Stimulated activated naive CD8-positive, alpha-beta T cell treated with anti-CD3 and anti-CD28 coated beads, Interleukin-15, amount 100 ng/mL, for 72 hours (primary cell): ENCODE results near the gene TP53TG5.
A peak's percentile ranks its signal among the peaks of the same experiment; 100 is the strongest.
"Not testable (repeated sequence)": the region's sequence is repeated elsewhere in the genome, so short reads cannot be mapped to it uniquely, and the experiment has no call there.

ENCODE experiments used
- ATAC-seq: fragments of 150-1000 bp; cut with Tn5 transposase; 2 replicates; pipeline ENCODE4 v1.10.0; 2021; ENCODE audit warnings: mild to moderate bottlenecking, moderate library complexity
- DNase-seq, 2 donors: peaks; one replicate each; pipeline ENCODE4 v3.0.0; 2021 to 2022
- H3K27ac Mint-ChIP-seq, 2 donors: one replicate each; pipeline ENCODE4 v1.8.0; 2022; ENCODE audit warnings: mild to moderate bottlenecking in 2 of 2, mixed read lengths in 2 of 2, moderate library complexity in 2 of 2
- H3K27me3 Mint-ChIP-seq: one replicate; pipeline ENCODE4 v1.8.0; 2022; ENCODE audit warnings: mixed read lengths
- H3K4me1 Mint-ChIP-seq: one replicate; pipeline ENCODE4 v1.8.0; 2022; ENCODE audit warnings: mild to moderate bottlenecking, mixed read lengths
- H3K4me3 Mint-ChIP-seq, 2 donors: one replicate each; pipeline ENCODE4 v1.8.0; 2022; ENCODE audit warnings: mild to moderate bottlenecking in 2 of 2, mixed read lengths in 2 of 2, moderate library complexity in 1 of 2
- H3K9me3 Mint-ChIP-seq, 2 donors: one replicate each; pipeline ENCODE4 v1.8.0; 2022; ENCODE audit warnings: mixed read lengths in 2 of 2

Gene TP53TG5

GRCh38 chr20:45361793-45362192, 16.3 kb downstream of the TP53TG5 start:
- no peak overlapping the region for H3K4me3 Mint-ChIP-seq
- H3K27ac Mint-ChIP-seq: no peak overlapping the region
- ATAC-seq (no peak), DNase-seq (no peak)
- peaks cover 73% of the 10 kb centered on the region for H3K4me1 Mint-ChIP-seq
- H3K9me3 Mint-ChIP-seq: no peaks in the 10 kb centered on the region
- H3K27me3 Mint-ChIP-seq: no peaks in the 10 kb centered on the region

- DNase-seq (no peak), ATAC-seq (no peak)
- Mint-ChIP-seq H3K4me3 (no peak overlapping the region), H3K9me3 (no peaks in the 10 kb centered on the region), H3K4me1 (peaks cover 74% of the 10 kb centered on the region), H3K27ac (no peak overlapping the region), H3K27me3 (no peaks in the 10 kb centered on the region)
These were observed 18.5 kb downstream of the TP53TG5 start for GRCh38 chr20:45359406-45360148.

GRCh38 chr20:45359069-45359405, 19.1 kb downstream of the TP53TG5 start:
- ATAC-seq: no peak
- H3K4me3 Mint-ChIP-seq: no peak overlapping the region
- H3K4me1 Mint-ChIP-seq: peaks cover 74% of the 10 kb centered on the region
- no peaks in the 10 kb centered on the region for H3K27me3 Mint-ChIP-seq
- H3K9me3 Mint-ChIP-seq: no peaks in the 10 kb centered on the region
- peak overlapping the region in 1 of 2 donors; percentile 82 for H3K27ac Mint-ChIP-seq
- no peak for DNase-seq

- Mint-ChIP-seq H3K4me3 (no peak overlapping the region), H3K27ac (peak overlapping the region in 1 of 2 donors; percentile 7), H3K27me3 (no peaks in the 10 kb centered on the region), H3K9me3 (no peaks in the 10 kb centered on the region), H3K4me1 (peaks cover 74% of the 10 kb centered on the region)
- no peak for ATAC-seq
- DNase-seq: no peak
These were observed 19.6 kb downstream of the TP53TG5 start for GRCh38 chr20:45358282-45359068.

GRCh38 chr20:45355209-45356084, 22.7 kb downstream of the TP53TG5 start:
- Mint-ChIP-seq H3K9me3 (no peaks in the 10 kb centered on the region), H3K27ac (peak overlapping the region in 1 of 2 donors; percentile 90), H3K4me3 (peak overlapping the region; percentile 63 to 68), H3K27me3 (no peaks in the 10 kb centered on the region), H3K4me1 (peaks cover 65% of the 10 kb centered on the region)
- ATAC-seq: peak; percentile 76
- DNase-seq: no peak

GRCh38 chr20:45354423-45355208, 23.5 kb downstream of the TP53TG5 start:
- peak; percentile 62 for ATAC-seq
- peak overlapping the region; percentile 73 to 90 for H3K27ac Mint-ChIP-seq

GRCh38 chr20:45353746-45354145, 24.4 kb downstream of the TP53TG5 start:
- Mint-ChIP-seq H3K9me3 (no peaks in the 10 kb centered on the region), H3K4me1 (peaks cover 60% of the 10 kb centered on the region), H3K4me3 (peak overlapping the region in 1 of 2 donors; percentile 68), H3K27ac (peak overlapping the region in 1 of 2 donors; percentile 49), H3K27me3 (no peaks in the 10 kb centered on the region)
- DNase-seq: no peak
- no peak for ATAC-seq

More at GRCh38 chr20:45354423-45355208, 23.5 kb downstream of the TP53TG5 start:
- no peak for DNase-seq
- Mint-ChIP-seq H3K4me3 (peak overlapping the region; percentile 63 to 68), H3K27me3 (no peaks in the 10 kb centered on the region), H3K4me1 (peaks cover 64% of the 10 kb centered on the region), H3K9me3 (no peaks in the 10 kb centered on the region)

GRCh38 chr20:45352729-45353128, 25.4 kb downstream of the TP53TG5 start:
- ATAC-seq (no peak), DNase-seq (no peak)
- no peak overlapping the region for H3K27ac Mint-ChIP-seq
- H3K4me1 Mint-ChIP-seq: peaks cover 56% of the 10 kb centered on the region
- H3K27me3 Mint-ChIP-seq: no peaks in the 10 kb centered on the region
- H3K4me3 Mint-ChIP-seq: no peak overlapping the region
- no peaks in the 10 kb centered on the region for H3K9me3 Mint-ChIP-seq

- H3K4me1 Mint-ChIP-seq: peaks cover 60% of the 10 kb centered on the region
- H3K27me3 Mint-ChIP-seq, H3K4me3 Mint-ChIP-seq, DNase-seq, H3K9me3 Mint-ChIP-seq, ATAC-seq, H3K27ac Mint-ChIP-seq: not testable (repeated sequence)
These were observed 27.3 kb downstream of the TP53TG5 start for GRCh38 chr20:45350795-45351194.

- no peak overlapping the region for H3K4me3 Mint-ChIP-seq
- peaks cover 7% of the 10 kb centered on the region for H3K27me3 Mint-ChIP-seq
- DNase-seq (no peak), ATAC-seq (no peak)
- no peak overlapping the region for H3K27ac Mint-ChIP-seq
- no peaks in the 10 kb centered on the region for H3K9me3 Mint-ChIP-seq
- H3K4me1 Mint-ChIP-seq: peaks cover 60% of the 10 kb centered on the region
These were observed 27.9 kb downstream of the TP53TG5 start for GRCh38 chr20:45350217-45350616.

- H3K27me3 Mint-ChIP-seq: peaks cover 12% of the 10 kb centered on the region
- DNase-seq (peak; percentile 61 to 68), ATAC-seq (peak; percentile 86)
- no peaks in the 10 kb centered on the region for H3K9me3 Mint-ChIP-seq
- peak within 1 kb of the TSS; percentile 81 to 90 for H3K27ac Mint-ChIP-seq
- H3K4me1 Mint-ChIP-seq: peaks cover 58% of the 10 kb centered on the region
- peak within 1 kb of the TSS; percentile 90 to 91 for H3K4me3 Mint-ChIP-seq
These were observed 30.0 kb downstream of the TP53TG5 start, which contains the start of gene SDC4 for GRCh38 chr20:45347936-45348778. Gene SDC4, minus strand, starts transcription at chr20:45348424. Its CDS starts 40 bp downstream, at chr20:45348384.

GRCh38 chr20:45347297-45347935, 30.7 kb downstream of the TP53TG5 start:
- Mint-ChIP-seq H3K4me3 (peak overlapping the region; percentile 90 to 91), H3K27ac (peak overlapping the region; percentile 74 to 82), H3K9me3 (no peaks in the 10 kb centered on the region), H3K4me1 (peaks cover 66% of the 10 kb centered on the region), H3K27me3 (peaks cover 12% of the 10 kb centered on the region)
- peak; percentile 39 for ATAC-seq
- no peak for DNase-seq

- Mint-ChIP-seq H3K27ac (no peak overlapping the region), H3K9me3 (no peaks in the 10 kb centered on the region), H3K27me3 (peaks cover 12% of the 10 kb centered on the region), H3K4me1 (peaks cover 70% of the 10 kb centered on the region), H3K4me3 (peak overlapping the region; percentile 90 to 91)
- DNase-seq (no peak), ATAC-seq (no peak)
These were observed 31.3 kb downstream of the TP53TG5 start for GRCh38 chr20:45346851-45347250.
